Smooth muscle cell (in vitro differentiated cells): ENCODE data around the gene PIK3R1. TPM values are rescaled to one million over a fixed set of nuclear protein-coding genes. Genes with fewer than 3 reads are reported as not detected.
A peak's percentile ranks its signal among the peaks of the same experiment; 100 is the strongest.

ENCODE experiments used
- DNase-seq: peaks from one replicate; lab custom pipeline; 2025; ENCODE audit not compliant: unreplicated experiment; lab: John Stamatoyannopoulos, UW
- H2AFZ ChIP-seq: fragments of 200-600 bp; sonication (generic); 2 replicates; pipeline ENCODE4 v1.6.0; 2016; ENCODE audit warnings: antibody characterized with exemption, low read depth, mild to moderate bottlenecking
- H3F3A ChIP-seq: fragments of 200-600 bp; sonication (generic); 2 replicates; pipeline ENCODE4 v1.6.0; 2017; ENCODE audit warnings: antibody characterized with exemption, low read depth
- H3K27ac ChIP-seq: fragments of 200-600 bp; sonication (generic); 2 replicates; pipeline ENCODE4 v1.5.1; 2016; ENCODE audit warnings: low read depth, mild to moderate bottlenecking
- H3K27me3 ChIP-seq: fragments of 200-600 bp; sonication (generic); 2 replicates; pipeline ENCODE4 v1.6.1; 2016; ENCODE audit warnings: low read depth, mild to moderate bottlenecking
- H3K36me3 ChIP-seq: fragments of 200-600 bp; sonication (generic); 2 replicates; pipeline ENCODE4 v1.5.1; 2016; ENCODE audit warnings: low read depth
- H3K4me1 ChIP-seq: fragments of 200-600 bp; sonication (generic); 2 replicates; pipeline ENCODE4 v1.5.1; 2016; ENCODE audit warnings: low read depth
- H3K4me2 ChIP-seq: fragments of 200-600 bp; sonication (generic); 2 replicates; pipeline ENCODE4 v1.6.0; 2016; ENCODE audit warnings: mild to moderate bottlenecking
- H3K4me3 ChIP-seq: fragments of 200-600 bp; sonication (generic); 2 replicates; pipeline ENCODE4 v1.5.1; 2016; ENCODE audit warnings: mild to moderate bottlenecking
- H3K79me2 ChIP-seq: fragments of 200-600 bp; sonication (generic); 2 replicates; pipeline ENCODE4 v1.6.0; 2016; ENCODE audit warnings: low read depth, mild to moderate bottlenecking
- H3K9ac ChIP-seq: fragments of 200-600 bp; sonication (generic); 2 replicates; pipeline ENCODE4 v1.6.0; 2016; ENCODE audit warnings: low read depth
- H3K9me3 ChIP-seq: fragments of 200-600 bp; sonication (generic); replicated peaks from 2 replicates; pipeline ENCODE4 v1.5.1; 2016; ENCODE audit warnings: low read depth
- H4K20me1 ChIP-seq: fragments of 200-600 bp; sonication (generic); 2 replicates; pipeline ENCODE4 v1.6.0; 2016; ENCODE audit warnings: low read depth
- WGBS: methylation state at CpG from one replicate; pipeline ENCODE4 v1.1.7; 2016; ENCODE audit warnings: low lambda C conversion rate; 5-methylcytosine and 5-hydroxymethylcytosine counted together
- polyA plus RNA-seq: library from polyadenylated mRNA; unstranded; fragments of >200 nt; fragmentation: Nextera tagmentation; extraction: Ambion mirVana; gene quantifications from 2 replicates; pipeline ENCODE4 v1.2.1, GENCODE V29; 2016
- total RNA-seq: library from RNA; depleted of rRNA; stranded (reverse); fragments of >200 nt; gene quantifications from 2 replicates; pipeline ENCODE4 v1.2.3, GENCODE V29; 2014
- TF ChIP-seq, protein P1 (sequence below): fragments of 200-600 bp; sonication (generic); IDR thresholded peaks from 2 replicates; pipeline ENCODE4 v1.5.1; 2017; ENCODE audit warnings: borderline replicate concordance, mild to moderate bottlenecking, antibody characterized with exemption; ENCODE audit not compliant: insufficient read depth, poor library complexity, severe bottlenecking

The PIK3R1 gene
- total and polyA plus RNA-seq, 2 experiments from 2014 or later, result 5.3 to 63.6 TPM

DNA sequence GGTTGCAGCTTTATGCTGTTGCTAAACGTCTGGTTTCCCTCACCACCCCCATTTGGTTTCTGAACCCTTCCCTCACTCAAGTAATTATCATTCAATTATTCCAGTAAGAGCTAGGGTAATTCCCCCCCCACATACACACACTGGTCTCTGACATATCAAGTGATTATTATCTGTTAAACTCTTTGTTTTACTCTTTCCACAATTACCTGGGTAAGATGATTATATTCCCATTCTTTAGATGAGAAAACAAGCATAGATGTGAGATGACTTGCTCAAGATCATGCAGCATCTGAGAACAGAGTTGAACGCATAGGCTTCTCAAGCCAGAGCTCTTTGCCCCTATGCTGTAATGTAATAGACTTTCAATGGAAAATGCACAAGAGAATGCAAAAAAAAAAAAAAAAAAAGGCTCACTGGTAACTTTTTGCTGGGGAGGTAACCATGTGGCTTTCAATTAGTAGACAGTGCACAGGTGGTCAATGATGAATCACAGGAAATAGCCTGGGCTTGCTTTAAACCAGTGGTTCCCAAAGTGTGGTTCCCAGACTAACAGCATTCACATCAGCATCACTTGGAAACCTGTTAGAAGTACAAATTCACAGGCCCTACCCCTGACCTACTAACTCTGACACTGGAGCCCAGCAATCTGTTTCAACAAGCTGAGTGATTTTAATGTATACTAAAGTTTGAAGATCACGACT, 87.6 kb downstream of the PIK3R1 start:
- H3K4me3 ChIP-seq, result no peak overlapping the region
- H3K27me3 ChIP-seq, result no peaks in the 10 kb centered on the region
- H3K36me3 ChIP-seq, result no peaks in the 10 kb centered on the region
- no peak overlapping the region for H3K27ac ChIP-seq
- TF ChIP-seq, protein P1, sequence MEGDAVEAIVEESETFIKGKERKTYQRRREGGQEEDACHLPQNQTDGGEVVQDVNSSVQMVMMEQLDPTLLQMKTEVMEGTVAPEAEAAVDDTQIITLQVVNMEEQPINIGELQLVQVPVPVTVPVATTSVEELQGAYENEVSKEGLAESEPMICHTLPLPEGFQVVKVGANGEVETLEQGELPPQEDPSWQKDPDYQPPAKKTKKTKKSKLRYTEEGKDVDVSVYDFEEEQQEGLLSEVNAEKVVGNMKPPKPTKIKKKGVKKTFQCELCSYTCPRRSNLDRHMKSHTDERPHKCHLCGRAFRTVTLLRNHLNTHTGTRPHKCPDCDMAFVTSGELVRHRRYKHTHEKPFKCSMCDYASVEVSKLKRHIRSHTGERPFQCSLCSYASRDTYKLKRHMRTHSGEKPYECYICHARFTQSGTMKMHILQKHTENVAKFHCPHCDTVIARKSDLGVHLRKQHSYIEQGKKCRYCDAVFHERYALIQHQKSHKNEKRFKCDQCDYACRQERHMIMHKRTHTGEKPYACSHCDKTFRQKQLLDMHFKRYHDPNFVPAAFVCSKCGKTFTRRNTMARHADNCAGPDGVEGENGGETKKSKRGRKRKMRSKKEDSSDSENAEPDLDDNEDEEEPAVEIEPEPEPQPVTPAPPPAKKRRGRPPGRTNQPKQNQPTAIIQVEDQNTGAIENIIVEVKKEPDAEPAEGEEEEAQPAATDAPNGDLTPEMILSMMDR, result no peak
- no peaks in the 10 kb centered on the region for H4K20me1 ChIP-seq
- H3K4me1 ChIP-seq, result no peaks in the 10 kb centered on the region
- H3F3A ChIP-seq, result no peaks in the 10 kb centered on the region
- WGBS, result 69% methylated on average over 3 of the region's 3 CpGs
- DNase-seq, result no peak
- H2AFZ ChIP-seq, result no peak overlapping the region
- H3K4me2 ChIP-seq, result no peak overlapping the region
- no peak overlapping the region for H3K9ac ChIP-seq
- no peaks in the 10 kb centered on the region for H3K79me2 ChIP-seq
- H3K9me3 ChIP-seq, result no peaks in the 10 kb centered on the region

DNA sequence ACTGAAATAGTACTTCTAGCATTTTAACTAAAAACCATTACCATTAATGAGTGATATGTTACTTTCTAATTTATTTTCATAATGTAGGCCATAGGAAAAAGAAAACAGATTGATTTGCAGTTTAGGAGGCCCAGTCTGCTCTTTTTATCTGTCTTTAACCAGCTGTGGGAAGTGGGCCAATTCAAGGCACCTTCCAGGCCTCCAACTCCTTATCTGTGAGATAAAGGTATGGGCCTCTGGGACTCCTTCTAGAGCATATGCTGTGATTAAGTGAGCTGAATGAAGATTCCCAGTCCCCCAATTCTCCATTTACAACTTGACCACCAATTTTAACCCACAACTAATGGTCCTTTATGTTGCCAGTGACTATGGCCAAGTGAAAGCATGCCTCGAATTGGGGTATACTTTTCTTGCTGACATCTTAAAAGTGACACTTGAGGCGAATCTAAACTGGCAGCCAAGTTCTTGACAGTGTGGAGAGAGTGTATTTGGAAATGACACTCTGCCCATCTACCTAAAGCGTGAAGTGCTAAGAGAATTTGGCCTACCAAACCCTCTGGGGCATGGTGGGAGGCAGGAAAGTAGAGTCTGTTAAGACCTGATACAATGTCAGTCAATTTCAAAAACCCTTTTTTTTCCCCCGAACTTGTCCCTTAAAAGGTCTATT, 88.3 kb downstream of the PIK3R1 start:
- Histone ChIP-seq H3K27me3 (no peaks in the 10 kb centered on the region), H3K4me1 (no peaks in the 10 kb centered on the region), H3K27ac (peak overlapping the region; percentile 12), H4K20me1 (no peaks in the 10 kb centered on the region), H3K36me3 (no peaks in the 10 kb centered on the region), H3F3A (no peaks in the 10 kb centered on the region), H3K9ac (no peak overlapping the region), H3K79me2 (no peaks in the 10 kb centered on the region), H2AFZ (no peak overlapping the region), H3K4me2 (peak overlapping the region; percentile 23), H3K9me3 (no peaks in the 10 kb centered on the region), H3K4me3 (no peak overlapping the region)
- no peak for DNase-seq
- TF ChIP-seq, protein P1, result no peak
- WGBS, result 77% methylated on average over 4 of the region's 4 CpGs

DNA sequence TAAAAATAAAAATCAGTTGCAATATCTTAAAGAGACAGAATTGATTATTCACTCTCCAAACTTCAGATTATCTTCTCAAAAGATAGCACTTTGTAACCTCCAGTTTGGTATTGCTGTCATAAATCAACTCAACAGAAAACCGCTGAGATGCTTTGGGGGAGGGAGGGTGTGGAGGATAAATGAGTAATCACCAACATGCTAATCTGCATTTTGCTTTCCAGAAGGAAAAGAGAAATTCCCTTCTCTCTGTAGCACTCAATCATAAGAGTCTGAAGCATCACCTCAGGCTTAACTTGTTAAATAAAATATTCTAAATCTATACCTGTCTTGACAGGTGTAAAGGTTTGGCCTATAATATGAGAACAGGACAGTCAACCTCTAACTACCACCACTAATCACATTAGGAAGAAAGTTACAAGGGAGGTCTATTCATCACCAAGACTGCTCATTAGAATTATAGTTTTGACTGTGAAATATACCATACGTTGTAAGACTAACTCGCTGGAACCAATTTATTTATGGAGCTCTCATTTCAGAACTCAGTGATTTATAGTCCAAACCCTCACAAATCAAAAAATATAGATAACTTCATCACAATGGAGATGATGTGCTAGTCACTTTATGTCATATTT, 89.0 kb downstream of the PIK3R1 start:
- H3K4me3 ChIP-seq, result no peak overlapping the region
- WGBS, result 58% methylated on average over 3 of the region's 3 CpGs
- no peaks in the 10 kb centered on the region for H3K36me3 ChIP-seq
- H3K4me2 ChIP-seq, result peak overlapping the region; percentile 23
- H3K9ac ChIP-seq, result no peak overlapping the region
- H3K79me2 ChIP-seq, result no peaks in the 10 kb centered on the region
- DNase-seq, result no peak
- H2AFZ ChIP-seq, result no peak overlapping the region
- H4K20me1 ChIP-seq, result no peaks in the 10 kb centered on the region
- H3F3A ChIP-seq, result no peaks in the 10 kb centered on the region
- TF ChIP-seq, protein P1, result no peak
- no peak overlapping the region for H3K27ac ChIP-seq
- H3K27me3 ChIP-seq, result no peaks in the 10 kb centered on the region
- no peaks in the 10 kb centered on the region for H3K4me1 ChIP-seq
- no peaks in the 10 kb centered on the region for H3K9me3 ChIP-seq
